C1 segment of cervical spinal cord (tissue), 14 donors: ENCODE data around the gene PDE6C.

ENCODE experiments used
- DNase-seq, 14 donors: peaks; one replicate each; lab custom pipeline; 2025; lab: John Stamatoyannopoulos, UW

Gene PDE6C

GRCh38 chr10:93702210-93703001, 90.1 kb downstream of the PDE6C start, which contains the start of gene FRA10AC1:
Gene FRA10AC1 (minus strand): TSS chr10:93702592. CDS start chr10:93700106, 2,486 bp downstream.
- DNase-seq, result peak; percentile 78 to 97 (median 94)

- DNase-seq, result peak in 7 of 14 donors; percentile 7 to 65 (median 36)
Measured at GRCh38 chr10:93703066-93703465, 90.7 kb downstream of the PDE6C start.

- DNase-seq, result no peak
Measured at GRCh38 chr10:93703841-93704240, 91.5 kb downstream of the PDE6C start.

GRCh38 chr10:93704451-93704850, 92.1 kb downstream of the PDE6C start:
- no peak for DNase-seq

GRCh38 chr10:93707623-93708022, 95.3 kb downstream of the PDE6C start:
- no peak for DNase-seq

- DNase-seq, result no peak
Measured at GRCh38 chr10:93710333-93710909, 98.1 kb downstream of the PDE6C start.

GRCh38 chr10:93711891-93712290, 99.6 kb downstream of the PDE6C start:
- DNase-seq, result no peak

GRCh38 chr10:93712593-93712992, 100.3 kb downstream of the PDE6C start:
- DNase-seq, result no peak

- DNase-seq, result no peak
Measured at GRCh38 chr10:93715345-93715744, 103.0 kb downstream of the PDE6C start.
